ENCODE measurements around the gene HBZ. TPM values are rescaled to one million over a fixed set of nuclear protein-coding genes. Genes with fewer than 3 reads are reported as not detected.

HBZ gene
- total and polyA plus RNA-seq, 2 experiments from 2014 or later = 0.28 TPM; not detected in 1

DNA sequence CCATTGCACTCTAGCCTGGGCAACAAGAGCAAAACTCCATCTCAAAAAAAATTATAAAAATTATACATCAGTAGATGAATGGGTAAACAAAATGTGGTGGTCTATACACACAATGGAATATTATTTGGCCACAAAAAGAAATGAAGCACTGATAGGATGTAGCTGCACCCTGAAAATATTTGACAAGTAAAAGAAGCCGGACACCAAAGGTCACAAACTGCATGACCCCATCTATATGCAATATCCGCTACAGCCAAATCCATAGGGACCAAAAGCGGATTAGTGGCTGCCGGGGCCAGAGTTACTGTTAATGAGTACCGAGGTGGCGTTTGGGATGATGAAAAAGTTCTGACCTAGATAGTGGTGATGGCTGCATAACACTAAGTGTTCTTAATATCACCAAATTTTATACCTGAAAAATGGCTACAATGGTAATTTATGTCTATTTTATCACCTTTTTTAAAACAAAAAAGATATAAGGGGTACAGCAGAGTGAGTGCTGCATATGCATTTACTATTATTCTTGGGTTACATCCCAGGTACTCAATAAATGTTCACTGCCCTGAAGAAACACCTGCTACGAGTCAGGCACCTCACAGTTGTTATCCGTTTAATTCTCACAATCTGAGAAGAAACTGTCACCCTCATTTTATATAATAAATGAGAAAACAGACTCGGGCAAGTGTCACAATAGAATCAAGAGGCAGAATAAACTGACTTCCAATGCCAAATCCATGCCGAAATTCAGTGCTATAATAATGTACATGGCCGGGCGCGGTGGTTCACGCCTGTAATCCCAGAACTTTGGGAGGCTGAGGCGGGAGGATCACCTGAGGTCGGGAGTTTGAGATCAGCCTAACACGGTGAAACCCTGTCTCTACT lies 27.0 kb downstream of the HBZ start:
- H3K27ac ChIP-seq = no peak overlapping the region
- no peaks in the 10 kb centered on the region for H3K79me2 ChIP-seq
- no peaks in the 10 kb centered on the region for H3K9me3 ChIP-seq (ENCODE audit: low read depth)
- no peak for DNase-seq (ENCODE audit: low spot score)
- H3K9me2 ChIP-seq (replicated peaks; ENCODE audit: insufficient read depth) = no peaks in the 10 kb centered on the region
- WGBS (ENCODE audit: low lambda C conversion rate, missing lambda C conversion rate) = 87% methylated on average over 17 of the region's 17 CpGs
- H3K4me3 ChIP-seq = no peak overlapping the region
- H2AFZ ChIP-seq = no peak overlapping the region
- H3K27me3 ChIP-seq = peaks cover 41% of the 10 kb centered on the region
- TF ChIP-seq, protein P1, sequence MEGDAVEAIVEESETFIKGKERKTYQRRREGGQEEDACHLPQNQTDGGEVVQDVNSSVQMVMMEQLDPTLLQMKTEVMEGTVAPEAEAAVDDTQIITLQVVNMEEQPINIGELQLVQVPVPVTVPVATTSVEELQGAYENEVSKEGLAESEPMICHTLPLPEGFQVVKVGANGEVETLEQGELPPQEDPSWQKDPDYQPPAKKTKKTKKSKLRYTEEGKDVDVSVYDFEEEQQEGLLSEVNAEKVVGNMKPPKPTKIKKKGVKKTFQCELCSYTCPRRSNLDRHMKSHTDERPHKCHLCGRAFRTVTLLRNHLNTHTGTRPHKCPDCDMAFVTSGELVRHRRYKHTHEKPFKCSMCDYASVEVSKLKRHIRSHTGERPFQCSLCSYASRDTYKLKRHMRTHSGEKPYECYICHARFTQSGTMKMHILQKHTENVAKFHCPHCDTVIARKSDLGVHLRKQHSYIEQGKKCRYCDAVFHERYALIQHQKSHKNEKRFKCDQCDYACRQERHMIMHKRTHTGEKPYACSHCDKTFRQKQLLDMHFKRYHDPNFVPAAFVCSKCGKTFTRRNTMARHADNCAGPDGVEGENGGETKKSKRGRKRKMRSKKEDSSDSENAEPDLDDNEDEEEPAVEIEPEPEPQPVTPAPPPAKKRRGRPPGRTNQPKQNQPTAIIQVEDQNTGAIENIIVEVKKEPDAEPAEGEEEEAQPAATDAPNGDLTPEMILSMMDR (IDR thresholded peaks at IDR 0.05; ENCODE audit: poor library complexity) = no peak
- TF ChIP-seq EZH2 (IDR thresholded peaks at IDR 0.05; ENCODE audit: borderline replicate concordance) = no peak
- no peak for TF ChIP-seq EZH2phosphoT487 (IDR thresholded peaks at IDR 0.05; ENCODE audit: low read depth, severe bottlenecking, unreplicated experiment)
- H4K20me1 ChIP-seq (ENCODE audit: insufficient read depth, poor library complexity, severe bottlenecking) = peaks cover 4% of the 10 kb centered on the region
- H3K4me1 ChIP-seq (ENCODE audit: insufficient read depth) = peaks cover 11% of the 10 kb centered on the region
- H3K36me3 ChIP-seq (replicated peaks; ENCODE audit: insufficient read depth, low read depth) = no peaks in the 10 kb centered on the region
- peak overlapping the region; percentile 96 for H3K4me2 ChIP-seq

DNA sequence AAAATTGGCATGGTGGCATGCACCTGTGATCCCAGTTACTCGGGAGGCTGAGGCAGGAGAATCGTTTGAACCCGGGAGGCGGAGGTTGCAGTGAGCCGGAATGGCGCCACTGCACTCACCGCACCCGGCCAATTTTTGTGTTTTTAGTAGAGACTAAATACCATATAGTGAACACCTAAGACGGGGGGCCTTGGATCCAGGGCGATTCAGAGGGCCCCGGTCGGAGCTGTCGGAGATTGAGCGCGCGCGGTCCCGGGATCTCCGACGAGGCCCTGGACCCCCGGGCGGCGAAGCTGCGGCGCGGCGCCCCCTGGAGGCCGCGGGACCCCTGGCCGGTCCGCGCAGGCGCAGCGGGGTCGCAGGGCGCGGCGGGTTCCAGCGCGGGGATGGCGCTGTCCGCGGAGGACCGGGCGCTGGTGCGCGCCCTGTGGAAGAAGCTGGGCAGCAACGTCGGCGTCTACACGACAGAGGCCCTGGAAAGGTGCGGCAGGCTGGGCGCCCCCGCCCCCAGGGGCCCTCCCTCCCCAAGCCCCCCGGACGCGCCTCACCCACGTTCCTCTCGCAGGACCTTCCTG lies 27.7 kb downstream of the HBZ start, which contains the start of gene HBQ1:
TSS of gene HBQ1 (plus strand) at position 359 of the 575 bp plus-strand sequence. CDS start at position 387, 28 bp downstream.
- Histone ChIP-seq H2AFZ (peak within 1 kb of the TSS; percentile 40), H3K36me3 (replicated peaks; ENCODE audit: insufficient read depth, low read depth) (no peaks in the 10 kb centered on the region), H3K4me2 (peak within 1 kb of the TSS; percentile 96), H3K4me1 (ENCODE audit: insufficient read depth) (peaks cover 11% of the 10 kb centered on the region), H3K27me3 (peaks cover 34% of the 10 kb centered on the region), H4K20me1 (ENCODE audit: insufficient read depth, poor library complexity, severe bottlenecking) (peaks cover 4% of the 10 kb centered on the region), H3K4me3 (no peak within 1 kb of the TSS), H3K79me2 (no peaks in the 10 kb centered on the region), H3K9me2 (replicated peaks; ENCODE audit: insufficient read depth) (no peaks in the 10 kb centered on the region), H3K27ac (no peak within 1 kb of the TSS), H3K9me3 (ENCODE audit: low read depth) (no peaks in the 10 kb centered on the region)
- TF ChIP-seq, protein P1 (IDR thresholded peaks at IDR 0.05; ENCODE audit: poor library complexity) = peak; percentile 26
- no peak for TF ChIP-seq EZH2phosphoT487 (IDR thresholded peaks at IDR 0.05; ENCODE audit: low read depth, severe bottlenecking, unreplicated experiment)
- WGBS (ENCODE audit: low lambda C conversion rate, missing lambda C conversion rate) = 17% methylated on average over 37 of the region's 59 CpGs
- peak; percentile 66 for DNase-seq (ENCODE audit: low spot score)

DNA sequence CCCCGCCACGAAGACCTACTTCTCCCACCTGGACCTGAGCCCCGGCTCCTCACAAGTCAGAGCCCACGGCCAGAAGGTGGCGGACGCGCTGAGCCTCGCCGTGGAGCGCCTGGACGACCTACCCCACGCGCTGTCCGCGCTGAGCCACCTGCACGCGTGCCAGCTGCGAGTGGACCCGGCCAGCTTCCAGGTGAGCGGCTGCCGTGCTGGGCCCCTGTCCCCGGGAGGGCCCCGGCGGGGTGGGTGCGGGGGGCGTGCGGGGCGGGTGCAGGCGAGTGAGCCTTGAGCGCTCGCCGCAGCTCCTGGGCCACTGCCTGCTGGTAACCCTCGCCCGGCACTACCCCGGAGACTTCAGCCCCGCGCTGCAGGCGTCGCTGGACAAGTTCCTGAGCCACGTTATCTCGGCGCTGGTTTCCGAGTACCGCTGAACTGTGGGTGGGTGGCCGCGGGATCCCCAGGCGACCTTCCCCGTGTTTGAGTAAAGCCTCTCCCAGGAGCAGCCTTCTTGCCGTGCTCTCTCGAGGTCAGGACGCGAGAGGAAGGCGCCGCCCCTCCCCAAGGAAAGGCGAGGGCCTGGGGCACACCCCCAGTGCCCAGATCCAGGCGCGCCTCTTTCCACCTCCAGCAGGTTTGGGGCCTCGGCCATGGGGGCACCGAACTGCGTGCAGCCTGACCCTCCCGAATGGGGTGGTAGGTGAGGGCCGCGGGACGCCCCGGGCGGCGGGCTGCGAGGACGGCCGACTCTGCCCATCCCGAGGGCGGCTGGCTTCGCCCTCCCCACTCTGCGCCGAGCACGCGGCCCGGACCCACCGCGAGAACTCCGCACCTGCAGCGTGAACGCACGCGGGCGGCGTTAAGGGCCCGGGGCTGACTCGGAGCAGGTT lies 28.5 kb downstream of the HBZ start:
- Histone ChIP-seq H3K4me1 (ENCODE audit: insufficient read depth) (peaks cover 11% of the 10 kb centered on the region), H2AFZ (peak overlapping the region; percentile 40), H3K4me3 (no peak overlapping the region), H3K4me2 (peak overlapping the region; percentile 96), H3K27ac (no peak overlapping the region), H3K27me3 (peaks cover 29% of the 10 kb centered on the region), H3K9me3 (ENCODE audit: low read depth) (no peaks in the 10 kb centered on the region), H3K79me2 (no peaks in the 10 kb centered on the region), H4K20me1 (ENCODE audit: insufficient read depth, poor library complexity, severe bottlenecking) (peaks cover 4% of the 10 kb centered on the region), H3K9me2 (replicated peaks; ENCODE audit: insufficient read depth) (no peaks in the 10 kb centered on the region), H3K36me3 (replicated peaks; ENCODE audit: insufficient read depth, low read depth) (no peaks in the 10 kb centered on the region)
- TF ChIP-seq, protein P1 (IDR thresholded peaks at IDR 0.05; ENCODE audit: poor library complexity) = no peak
- no peak for TF ChIP-seq EZH2 (IDR thresholded peaks at IDR 0.05; ENCODE audit: borderline replicate concordance)
- TF ChIP-seq EZH2phosphoT487 (IDR thresholded peaks at IDR 0.05; ENCODE audit: low read depth, severe bottlenecking, unreplicated experiment) = no peak
- peak; percentile 85 for DNase-seq (ENCODE audit: low spot score)
- WGBS (ENCODE audit: low lambda C conversion rate, missing lambda C conversion rate) = 6% methylated on average over 71 of the region's 89 CpGs

Measured in hepatocyte (in vitro differentiated cells).